HG02970 (cell line): ENCODE data around the gene CYP27A1.
"Not testable (repeated sequence)": the region's sequence is repeated elsewhere in the genome, so short reads cannot be mapped to it uniquely, and the experiment has no call there.

Experiments
- ATAC-seq: cut with Tn5 transposase; IDR thresholded peaks from one replicate; pipeline ENCODE4 v1.9.1; 2021; ENCODE audit warnings: mild to moderate bottlenecking, moderate library complexity, moderate number of reproducible peaks; ENCODE audit not compliant: unreplicated experiment, low FRiP score

The CYP27A1 gene

DNA sequence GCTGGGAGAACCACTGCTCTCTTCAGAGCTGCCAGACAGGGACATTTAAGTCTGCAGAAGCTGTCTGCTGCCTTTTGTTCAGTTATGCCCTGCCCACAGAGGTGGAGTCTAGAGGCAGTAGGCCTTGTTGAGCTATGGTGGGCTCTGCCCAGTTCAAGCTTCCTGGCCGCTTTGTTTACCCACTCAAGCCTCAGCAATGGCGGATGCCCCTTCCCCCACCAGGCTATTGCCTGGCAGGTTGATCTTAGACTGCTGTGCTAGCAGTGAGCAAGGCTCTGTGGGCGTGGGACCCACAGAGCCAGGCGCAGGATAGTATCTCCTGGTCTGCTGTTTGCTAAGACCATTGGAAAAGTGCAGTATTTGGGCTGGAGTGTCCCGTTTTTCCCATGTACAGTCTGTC is 9.2 kb upstream of the CYP27A1 start:
- ATAC-seq = not testable (repeated sequence)

DNA sequence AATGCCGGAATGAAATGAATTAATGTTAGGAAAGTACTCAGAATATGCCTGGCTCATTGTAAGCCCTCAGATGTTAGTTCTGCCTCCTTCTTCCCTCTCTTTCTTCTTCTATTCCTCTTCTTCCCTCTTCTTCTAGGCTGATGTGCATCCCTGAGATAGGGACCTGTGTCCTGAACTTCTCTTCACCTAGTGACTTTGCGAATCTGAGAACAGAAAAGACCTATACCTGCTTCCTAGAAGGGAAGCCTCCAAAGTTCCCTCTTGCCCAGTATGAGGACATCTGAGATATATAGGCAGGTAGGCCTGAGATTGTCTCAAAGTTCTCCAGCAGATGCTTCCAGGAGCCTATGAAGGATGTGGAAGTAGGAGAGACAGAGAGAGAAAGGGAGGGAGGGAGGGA is 8.1 kb upstream of the CYP27A1 start:
- ATAC-seq = no peak

DNA sequence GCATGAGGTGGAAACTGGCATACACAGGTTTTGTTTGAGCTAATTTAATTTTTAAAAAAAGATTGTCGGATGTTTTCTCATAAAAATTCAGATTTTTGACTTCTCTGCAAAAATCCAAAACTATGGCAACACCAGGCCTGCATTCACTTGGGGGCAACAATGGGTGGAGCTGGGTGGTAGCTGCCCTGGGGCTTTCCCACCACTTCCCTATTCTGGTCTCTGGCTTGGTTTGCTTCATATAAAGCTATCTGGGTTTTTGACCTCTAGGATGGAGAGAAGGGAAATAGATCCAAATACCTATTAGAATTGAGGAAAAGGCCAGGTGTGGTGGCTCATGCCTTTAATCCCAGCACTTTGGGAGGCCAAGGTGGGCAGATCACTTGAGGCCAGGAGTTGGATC is 5.5 kb upstream of the CYP27A1 start:
- ATAC-seq = no peak

DNA sequence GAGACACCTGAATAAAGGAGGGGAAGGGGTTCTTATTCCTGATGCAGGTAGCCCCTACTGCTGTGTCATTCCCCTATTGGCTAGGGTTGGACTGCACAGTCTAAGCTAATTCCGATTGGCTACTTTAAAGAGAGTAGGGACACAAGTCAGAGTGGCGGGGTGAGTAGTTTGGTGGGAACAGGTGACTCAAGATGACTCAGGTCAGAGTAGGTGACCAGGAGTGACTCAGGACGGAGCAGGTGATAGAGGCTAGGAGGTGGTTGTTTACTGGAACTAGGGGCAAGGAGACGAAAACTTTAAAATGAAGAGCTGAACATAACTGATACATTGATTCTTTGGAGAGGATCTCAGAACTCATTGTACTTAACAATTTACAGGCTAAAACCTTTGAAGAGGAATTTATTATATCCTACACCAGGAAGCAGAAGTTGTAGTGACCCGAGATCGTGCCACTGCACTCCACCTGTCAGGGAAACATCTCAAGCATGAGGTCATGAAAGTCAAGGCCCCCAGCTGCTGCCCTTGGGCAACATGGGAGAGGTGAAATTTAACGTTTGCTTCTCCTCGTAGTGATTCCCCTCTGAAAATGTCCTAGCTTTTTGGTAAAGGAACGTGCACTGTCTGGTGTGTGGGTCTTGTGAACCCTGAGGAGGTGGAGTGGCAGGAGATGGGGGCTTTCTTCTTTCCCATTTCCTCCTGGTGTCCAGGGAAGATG is 4.5 kb upstream of the CYP27A1 start:
- ATAC-seq = no peak

DNA sequence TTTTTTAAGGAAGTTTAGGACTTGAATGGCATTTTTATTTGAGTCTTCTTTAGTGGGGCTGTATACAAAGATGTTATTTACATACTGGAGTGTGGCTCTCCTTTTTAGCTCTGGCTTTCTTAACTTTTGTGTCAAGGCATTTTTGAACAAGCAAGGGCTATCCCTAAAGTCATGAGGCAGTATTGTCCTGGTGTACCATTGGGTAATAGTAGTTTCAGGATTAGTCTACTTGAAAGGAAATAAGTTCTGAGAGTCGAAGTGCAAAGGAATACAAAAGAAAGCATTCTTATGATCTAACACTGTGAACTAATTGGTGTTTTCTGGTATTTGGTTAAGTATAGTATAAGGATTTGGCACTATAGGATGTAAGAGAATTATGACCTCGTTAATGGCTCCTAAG is 1.9 kb upstream of the CYP27A1 start:
- no peak for ATAC-seq

DNA sequence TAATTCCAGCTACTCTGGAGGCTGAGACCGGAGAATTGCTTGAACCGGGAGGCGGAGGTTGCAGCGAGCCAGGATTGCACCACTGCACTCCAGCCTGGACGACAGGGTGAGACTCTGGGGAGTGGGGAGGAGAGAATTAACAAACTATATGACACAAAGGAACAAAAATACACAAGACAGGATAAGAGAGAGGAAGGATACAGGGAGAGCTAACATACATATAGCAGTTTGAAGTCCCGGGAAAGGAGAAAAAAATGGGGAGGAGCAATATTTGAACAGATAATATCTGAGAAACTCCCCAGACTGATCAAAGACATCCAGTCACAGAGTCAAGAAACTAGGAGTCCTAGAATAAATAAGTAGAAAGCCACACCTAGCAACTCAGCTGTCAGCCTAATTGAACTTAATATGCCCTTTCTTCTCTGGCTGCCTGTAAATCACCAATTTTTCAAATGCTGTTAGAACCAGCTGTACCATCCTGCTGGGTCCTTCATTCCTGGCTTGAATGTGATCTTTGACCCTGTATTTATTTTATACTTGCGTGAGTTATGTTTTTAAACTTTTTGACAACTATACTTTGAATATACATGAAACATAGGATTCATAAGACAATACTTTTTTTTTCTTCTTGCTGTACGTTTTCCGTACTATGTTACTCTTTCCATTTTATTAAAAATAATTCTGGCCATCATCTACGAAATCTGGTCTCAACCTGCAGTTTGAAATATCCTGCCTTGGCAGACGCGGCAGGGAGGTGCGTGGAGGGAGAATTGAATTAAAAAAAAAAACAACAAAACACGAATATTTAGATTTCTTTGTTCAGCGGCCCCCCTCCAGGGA is 876 bp upstream of the CYP27A1 start:
- no peak for ATAC-seq

DNA sequence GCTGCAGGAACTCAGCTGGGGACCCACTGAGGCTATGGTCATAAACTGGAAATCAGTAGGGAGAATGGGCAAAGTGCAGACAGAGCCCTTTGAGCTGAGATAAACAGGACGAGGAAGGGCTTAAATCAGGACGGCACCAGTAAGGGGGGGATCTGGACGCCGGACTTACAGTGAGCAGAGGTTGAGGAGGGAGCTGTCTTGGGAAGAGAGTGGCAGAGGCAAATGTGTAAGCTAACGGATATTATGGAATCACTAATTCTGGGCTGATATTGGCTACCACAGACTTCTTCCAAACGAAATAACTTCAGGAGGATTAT is 539 bp downstream of the CYP27A1 start:
- ATAC-seq = no peak

DNA sequence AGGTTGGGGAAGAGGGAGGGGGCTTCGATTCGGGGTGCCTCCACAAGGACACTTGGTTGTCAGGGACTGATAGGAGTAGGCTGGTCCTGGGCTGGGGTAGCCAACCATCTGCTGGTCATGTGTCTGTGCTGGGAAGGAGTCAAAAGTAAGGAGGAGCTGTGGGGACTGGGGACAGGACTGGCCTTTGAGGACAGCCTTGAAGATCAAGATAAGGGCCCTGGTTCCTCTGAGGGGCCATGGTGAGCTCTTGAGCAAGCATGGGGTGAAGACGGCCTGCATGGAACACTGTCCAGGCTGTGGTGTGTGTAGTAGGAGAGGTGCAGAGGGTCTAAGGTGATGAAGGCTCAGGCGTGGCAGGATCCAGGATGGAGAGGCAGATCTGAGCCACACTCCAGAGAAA is 1.7 kb downstream of the CYP27A1 start:
- no peak for ATAC-seq

DNA sequence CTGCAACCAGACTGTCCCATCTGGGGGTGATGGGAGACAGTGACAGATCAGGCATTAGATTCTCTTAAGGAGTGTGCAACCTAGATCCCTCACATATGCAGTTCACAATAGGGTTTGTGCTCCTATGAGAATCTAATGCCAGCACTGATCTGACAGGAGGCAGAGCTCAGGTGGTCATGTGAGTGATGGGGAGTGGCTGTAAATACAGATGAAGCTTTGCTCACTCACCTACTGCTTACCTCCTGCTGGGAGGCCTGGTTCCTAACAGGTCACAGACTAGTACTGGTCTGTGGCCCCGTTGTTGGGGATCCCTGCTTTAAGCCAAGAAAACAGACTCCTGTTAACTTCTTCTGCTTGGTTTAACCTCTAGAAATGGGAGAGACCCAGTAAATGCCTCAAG is 3.2 kb downstream of the CYP27A1 start:
- ATAC-seq = no peak

DNA sequence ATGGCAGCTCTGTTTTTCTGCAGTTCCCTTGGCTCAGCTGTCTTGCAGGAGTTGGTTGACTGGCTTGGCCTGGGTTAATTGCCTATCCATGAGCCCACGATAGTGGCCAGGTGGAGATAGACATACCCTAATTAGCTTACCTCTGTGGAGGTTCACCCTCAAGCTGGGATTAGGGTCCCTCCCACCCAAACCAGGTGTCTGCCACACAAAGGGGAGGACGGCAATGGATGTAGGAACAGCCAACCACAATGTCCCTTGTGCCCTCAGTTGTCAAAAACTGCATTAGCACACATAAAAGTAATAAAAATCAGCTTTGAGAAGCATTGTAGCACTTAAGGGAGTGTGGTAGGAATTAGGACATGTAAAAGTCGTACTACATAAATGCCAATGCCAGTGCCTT is 4.2 kb downstream of the CYP27A1 start:
- ATAC-seq = no peak

DNA sequence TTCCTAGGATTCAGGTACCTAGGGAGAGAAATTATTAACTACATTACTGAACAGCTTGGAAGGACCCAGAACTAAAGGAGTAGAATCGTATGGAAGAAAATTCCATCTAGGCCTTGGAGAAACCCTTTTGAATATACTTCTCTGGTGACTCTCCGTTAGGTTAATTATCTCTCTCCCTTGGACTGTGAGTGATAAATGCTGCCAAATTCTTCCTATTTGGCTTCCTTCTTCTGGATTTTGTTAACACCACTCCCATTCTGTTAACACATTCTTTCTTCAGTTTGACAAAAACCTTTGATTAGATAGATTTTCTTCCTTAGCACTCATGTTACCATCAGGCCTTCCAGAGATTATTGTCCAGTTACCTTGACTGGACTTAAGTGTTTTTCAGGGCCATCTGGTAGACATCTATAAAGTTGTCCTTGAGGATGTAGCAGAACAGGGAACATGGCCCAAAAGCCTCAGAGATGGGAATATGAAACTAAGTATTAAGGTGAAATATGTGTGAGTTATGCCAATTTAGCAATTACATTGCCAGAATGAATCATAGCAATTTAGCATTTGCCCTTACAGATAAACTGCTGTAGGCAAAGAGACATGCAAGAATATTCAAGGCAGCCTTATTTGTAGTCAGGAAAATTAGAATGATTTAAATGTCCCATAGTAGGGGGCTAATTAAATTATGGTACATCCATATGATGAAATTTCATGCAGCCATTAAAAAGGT is 6.7 kb downstream of the CYP27A1 start:
- no peak for ATAC-seq

DNA sequence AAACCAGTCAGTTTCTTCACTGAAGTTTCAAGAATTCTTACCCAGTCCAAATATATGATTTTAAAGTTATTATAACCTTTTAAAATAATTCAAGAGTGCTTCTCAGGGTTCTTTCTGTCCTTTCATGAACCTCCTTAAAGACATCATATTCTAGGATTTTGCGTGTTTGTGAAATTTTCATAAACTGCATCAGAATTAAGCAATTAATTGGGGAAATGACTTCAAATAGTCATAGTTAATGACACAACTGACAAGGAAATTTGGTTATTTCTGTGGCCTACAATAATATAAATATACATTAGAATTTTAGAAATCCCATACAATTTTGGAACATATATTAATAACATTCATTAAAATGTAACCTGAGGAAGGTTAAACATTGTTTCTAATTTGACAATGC is 10.5 kb downstream of the CYP27A1 start:
- no peak for ATAC-seq

DNA sequence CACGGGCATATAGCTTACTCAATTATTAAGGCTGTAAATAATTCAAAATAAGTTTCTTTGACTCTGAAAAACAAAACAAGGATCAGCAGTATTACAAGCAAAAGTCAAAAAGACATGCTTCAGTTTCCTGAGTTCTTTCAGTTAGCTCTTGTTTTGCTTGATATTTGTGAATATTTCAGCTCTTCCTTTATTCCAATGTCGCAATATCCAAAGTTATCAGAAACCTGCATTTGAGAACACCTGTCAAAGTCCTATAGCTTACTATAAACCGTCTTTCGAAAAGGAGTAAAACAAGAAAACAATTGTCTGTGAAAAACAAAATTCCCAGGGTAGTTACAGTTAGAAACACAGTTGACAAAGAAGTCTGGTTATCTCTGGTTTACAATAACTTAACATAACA is 14.7 kb downstream of the CYP27A1 start:
- no peak for ATAC-seq

DNA sequence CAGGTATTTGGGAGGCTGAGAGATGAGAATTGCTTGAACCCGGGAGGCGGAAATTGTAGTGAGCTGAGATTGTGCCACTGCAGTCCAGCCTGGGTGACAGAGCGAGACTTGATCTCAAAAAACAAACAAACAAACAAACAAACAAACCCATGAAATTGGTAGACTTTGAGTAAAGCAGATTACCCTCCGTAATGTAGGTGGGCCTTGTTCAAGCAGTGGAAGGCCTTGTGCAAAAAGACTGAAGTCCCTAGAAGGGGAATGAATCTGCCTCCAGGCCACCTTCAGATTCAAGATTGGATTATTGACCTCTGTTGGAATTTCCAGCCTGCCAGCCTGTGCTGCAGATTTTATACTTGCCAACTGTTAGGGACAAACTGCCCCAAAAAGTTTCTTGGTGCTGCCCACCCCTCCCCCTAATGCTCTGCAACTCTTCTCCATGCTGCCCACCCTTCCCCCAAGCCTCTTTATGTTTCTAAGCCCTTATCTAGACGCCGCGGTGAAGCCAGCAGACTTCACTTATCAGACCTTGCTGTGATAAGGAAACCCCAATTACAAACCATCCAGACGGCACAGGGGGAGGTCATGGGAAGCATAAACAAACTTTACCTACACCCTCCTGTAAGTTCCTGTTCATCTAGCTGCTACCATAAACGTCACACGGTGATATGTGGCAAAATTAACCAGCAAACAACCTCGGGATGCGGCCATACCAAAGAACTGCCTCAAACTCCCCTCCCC is 17.0 kb downstream of the CYP27A1 start:
- no peak for ATAC-seq

DNA sequence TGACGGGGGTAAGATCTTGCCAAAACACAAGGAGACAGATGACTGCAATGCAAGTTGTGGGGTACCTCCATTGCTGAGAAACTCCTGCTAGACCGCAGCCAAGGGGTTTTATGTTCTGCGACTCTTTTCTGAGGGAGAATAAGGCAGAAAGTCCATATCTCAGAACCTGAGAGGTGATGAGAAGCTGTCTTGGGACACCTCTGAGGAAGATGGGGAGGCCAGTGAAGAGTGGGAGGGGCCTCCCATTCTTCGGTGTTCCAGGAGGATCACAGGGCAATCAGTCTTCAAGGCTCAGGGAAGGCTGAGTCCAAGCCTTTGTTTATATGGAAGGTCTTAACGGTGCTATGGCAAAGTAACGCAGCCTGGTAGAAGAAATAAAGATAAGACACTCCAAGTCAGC is 18.0 kb downstream of the CYP27A1 start:
- ATAC-seq = no peak

DNA sequence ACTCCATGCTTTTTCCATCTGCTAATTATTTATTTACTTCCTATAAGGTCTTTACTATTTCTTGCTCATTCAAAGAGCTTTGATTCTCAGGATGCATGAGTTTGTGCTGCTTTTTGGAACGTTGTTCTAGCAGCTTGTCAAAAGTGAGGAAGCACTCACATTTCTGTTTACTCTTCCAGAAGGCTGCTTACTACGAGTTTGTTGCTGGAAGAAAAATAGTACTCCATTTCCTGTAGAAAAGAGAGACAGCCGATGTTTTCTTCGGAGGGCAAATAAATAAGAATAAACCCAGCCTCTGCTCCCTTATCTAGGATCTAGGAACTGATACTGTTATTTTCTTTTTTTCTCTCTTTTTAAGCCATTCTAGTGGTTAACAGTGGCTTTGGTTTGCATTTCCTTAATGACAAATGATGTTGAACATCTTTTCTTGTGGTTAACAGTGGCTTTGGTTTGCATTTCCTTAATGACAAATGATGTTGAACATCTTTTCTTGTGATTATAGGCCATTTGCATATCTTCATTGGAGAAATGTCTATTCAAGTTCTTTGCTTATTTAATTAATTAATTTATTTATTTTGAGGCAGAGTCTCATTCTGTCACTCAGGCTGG is 20.5 kb downstream of the CYP27A1 start:
- ATAC-seq = no peak

DNA sequence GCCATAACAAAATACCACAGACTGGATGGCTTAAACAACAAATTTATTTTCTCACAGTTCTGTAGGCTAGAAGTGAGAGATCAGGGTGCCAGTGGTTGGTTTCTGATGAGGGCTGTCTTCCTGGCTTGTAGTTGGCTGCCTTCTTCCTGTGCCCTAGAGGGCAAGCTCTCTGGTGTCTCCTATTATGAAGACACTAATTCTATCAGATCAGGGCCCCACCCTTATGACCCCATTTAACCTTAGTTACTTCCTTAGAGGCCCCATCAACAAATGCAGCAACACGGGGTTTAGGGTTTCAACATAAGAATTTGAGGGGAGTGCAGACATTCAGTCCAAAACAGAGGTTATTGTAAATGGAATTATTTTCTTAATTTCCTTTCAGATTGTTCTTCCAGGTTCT is 22.9 kb downstream of the CYP27A1 start:
- ATAC-seq = no peak

DNA sequence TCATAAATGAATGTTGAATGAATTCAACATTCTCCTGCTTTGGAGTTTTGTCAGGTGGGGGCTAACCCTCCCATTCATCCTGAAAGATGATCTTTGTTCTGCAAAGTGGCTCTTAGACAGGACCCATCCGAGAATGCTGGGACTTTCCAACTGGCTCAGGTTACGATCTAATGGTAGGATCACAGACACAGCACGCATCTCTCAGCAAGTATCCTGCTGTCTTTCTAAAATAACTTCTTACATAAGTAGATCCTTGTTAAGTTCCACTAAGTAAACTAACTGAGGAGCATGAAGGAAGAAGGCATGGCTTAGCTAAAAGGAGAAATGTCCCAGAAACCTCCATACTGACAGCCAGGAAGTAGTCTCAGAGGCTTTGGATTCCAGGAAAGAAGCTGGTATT is 23.7 kb downstream of the CYP27A1 start:
- no peak for ATAC-seq

DNA sequence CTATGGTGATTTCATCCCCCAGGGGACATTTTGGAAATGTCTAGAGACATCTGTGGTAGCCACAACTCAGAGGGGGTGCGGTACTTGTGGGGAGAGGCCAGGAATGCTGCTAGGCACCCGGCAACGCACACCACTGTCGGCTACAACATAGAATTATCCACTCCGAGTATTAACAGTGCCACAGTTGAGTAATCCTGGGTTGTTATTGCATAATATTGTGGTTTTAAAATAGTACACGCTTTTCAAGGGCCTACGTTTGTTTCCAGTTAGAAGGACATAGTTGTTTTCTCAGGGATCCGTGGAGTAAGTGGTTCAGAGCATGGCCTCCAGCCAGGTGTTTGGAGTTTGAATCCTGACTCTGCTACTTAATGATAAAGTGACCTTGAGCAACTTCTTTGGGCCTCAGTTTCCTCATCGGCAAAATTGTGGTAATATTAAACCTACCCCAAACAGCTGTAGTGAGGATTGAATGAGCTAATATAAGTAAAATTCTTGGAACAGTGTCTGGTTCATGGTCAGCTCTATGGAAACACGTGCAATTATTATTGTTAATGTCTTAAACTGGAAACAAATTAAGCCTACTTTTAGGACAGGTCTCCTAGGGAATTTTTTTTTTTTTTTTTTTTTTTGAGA is 24.5 kb downstream of the CYP27A1 start:
- no peak for ATAC-seq

DNA sequence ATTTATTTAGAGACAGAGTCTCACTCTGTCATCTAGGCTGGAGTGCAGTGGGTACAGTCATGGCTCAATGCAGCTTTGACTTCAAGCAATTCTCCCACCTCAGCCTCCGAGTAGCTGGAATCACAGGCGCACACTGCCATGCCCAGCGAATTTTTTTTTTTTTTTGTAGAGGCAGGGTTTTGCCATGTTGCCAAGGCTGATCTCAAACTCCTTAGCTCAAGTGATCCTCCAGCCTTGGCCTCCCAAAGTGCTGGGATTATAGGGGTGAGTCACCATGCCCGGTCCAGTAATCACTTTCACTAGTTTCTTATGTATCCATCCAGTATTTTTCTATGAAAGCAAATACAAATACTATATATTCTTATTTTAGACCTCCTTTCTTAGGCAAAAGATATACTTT is 25.7 kb downstream of the CYP27A1 start:
- ATAC-seq = no peak
